Transverse colon (tissue), 4 donors: Measurements from ENCODE around the gene PFN1. TPM values are rescaled to one million over a fixed set of nuclear protein-coding genes. Genes with fewer than 3 reads are reported as not detected.

ENCODE experiments used
- DNase-seq: peaks from one replicate; pipeline ENCODE4 v3.0.0-alpha.2; 2019
- H3K27ac ChIP-seq, 4 donors: fragments of 200-600 bp; sonication (generic); 2 replicates each; pipeline ENCODE4 v1.5.1; 2016 to 2018; ENCODE audit warnings: inconsistent platforms in 4 of 4
- H3K27me3 ChIP-seq: fragments of 200-600 bp; sonication (generic); 2 replicates; pipeline ENCODE4 v1.5.1; 2017; ENCODE audit warnings: inconsistent platforms
- H3K36me3 ChIP-seq, 4 donors: fragments of 200-600 bp; sonication (generic); 2 replicates each; pipeline ENCODE4 v1.5.1; 2017 to 2019; ENCODE audit warnings: inconsistent platforms in 4 of 4
- H3K4me1 ChIP-seq, 4 donors: fragments of 200-600 bp; sonication (generic); 2 replicates each; pipeline ENCODE4 v1.5.1; 2017 to 2020; ENCODE audit warnings: inconsistent platforms in 4 of 4
- H3K4me3 ChIP-seq, 4 donors: fragments of 200-600 bp; sonication (generic); 1 replicate in 1 of 4; 2 replicates in 3 of 4; pipeline versions ENCODE4 v1.5.1 to v1.6.1; 2017 to 2019; ENCODE audit warnings: inconsistent platforms in 4 of 4
- H3K9me3 ChIP-seq, 2 donors: fragments of 200-600 bp; sonication (generic); 2 replicates each; pipeline ENCODE4 v1.5.1; 2017 to 2019; ENCODE audit warnings: inconsistent platforms in 2 of 2
- CTCF ChIP-seq, 5 experiments: fragments of 200-600 bp in 3 of 5; fragments of 450-650 bp in 2 of 5; sonication (generic) in 3 of 5; IDR thresholded peaks; 1 replicate in 2 of 5; 2 replicates in 3 of 5; pipeline ENCODE4 v1.5.1; 2016 to 2017; ENCODE audit warnings: antibody characterized with exemption in 5 of 5, inconsistent platforms in 3 of 5, mild to moderate bottlenecking in 2 of 5, moderate library complexity in 1 of 5
- EP300 ChIP-seq: sonication (generic); formaldehyde crosslinking; IDR thresholded peaks from one replicate; pipeline ENCODE4 v1.6.1; 2017; ENCODE audit warnings: antibody characterized with exemption, low read depth
- POLR2A ChIP-seq: fragments of 450-650 bp; IDR thresholded peaks from one replicate; pipeline ENCODE4 v1.6.1; 2016; ENCODE audit warnings: antibody characterized with exemption, mild to moderate bottlenecking, moderate library complexity
- POLR2AphosphoS5 ChIP-seq, 3 donors: sonication (generic); formaldehyde crosslinking; IDR thresholded peaks; one replicate each; pipeline ENCODE4 v1.6.1; 2016; ENCODE audit warnings: antibody characterized with exemption in 3 of 3
- WGBS, 2 donors: methylation state at CpG; one replicate each; pipeline ENCODE4 v1.1.5; 2018; ENCODE audit warnings: low coverage in 1 of 2; 5-methylcytosine and 5-hydroxymethylcytosine counted together
- in situ Hi-C, 4 donors: fragments of 200-750 bp; cut with MboI; loops; one replicate each; pipeline versions ENCODE4 v1.15.0 to v1.15.1; 2017; ENCODE audit warnings: low sequenced_read_pairs in 3 of 4, low pct_ligation_motif_present in 1 of 4, low pct_unique_long_range_greater_than_20kb in 1 of 4
- intact Hi-C: fragments of 100-400 bp; cut with DNase I; formaldehyde crosslinking; loops from one replicate; pipeline ENCODE4 v1.15.1; 2023; ENCODE audit warnings: low total_unique reads
- total RNA-seq, 4 donors: library from RNA; depleted of rRNA; stranded (reverse); fragments of >200 nt; gene quantifications; one replicate each; pipeline ENCODE4 v1.1.0, GENCODE V29; 2016

The PFN1 gene
- total RNA-seq, 4 donors from 2014 or later = 743 to 1,049 (median 945) TPM

GRCh38 chr17:4944554-4945175 is 3.7 kb downstream of the PFN1 start:
- intact Hi-C loops (no loop called here), in situ Hi-C loops (no loop called here)
- WGBS, 2 donors = 40 to 45% methylated on average over 4 to 8 of the region's 8 CpGs
- TF ChIP-seq POLR2AphosphoS5 (IDR thresholded peaks at IDR 0.05) (no peak), POLR2A (no peak), CTCF (IDR thresholded peaks at IDR 0.05) (no peak), EP300 (no peak)
- H3K9me3 ChIP-seq = no peaks in the 10 kb centered on the region
- H3K27me3 ChIP-seq = no peaks in the 10 kb centered on the region
- peaks cover 0 to 6% (median 0%) of the 10 kb centered on the region in 4 donors for H3K36me3 ChIP-seq
- peak overlapping the region; percentile 95 to 100 (median 100) for H3K27ac ChIP-seq
- no peak for DNase-seq
- peaks cover 34 to 64% (median 41%) of the 10 kb centered on the region in 4 donors for H3K4me1 ChIP-seq
- H3K4me3 ChIP-seq = no peak overlapping the region

- WGBS, 2 donors = 27 to 68% methylated on average over 3 of the region's 3 CpGs
- H3K4me1 ChIP-seq = peaks cover 36 to 65% (median 39%) of the 10 kb centered on the region in 4 donors
- peak overlapping the region; percentile 95 to 100 (median 100) for H3K27ac ChIP-seq
- H3K9me3 ChIP-seq = no peaks in the 10 kb centered on the region
- H3K4me3 ChIP-seq = no peak overlapping the region
- H3K36me3 ChIP-seq = peaks cover 0 to 6% (median 0%) of the 10 kb centered on the region in 4 donors
- intact Hi-C loops (no loop called here), in situ Hi-C loops (no loop called here)
- peak; percentile 37 for DNase-seq
- no peaks in the 10 kb centered on the region for H3K27me3 ChIP-seq
- TF ChIP-seq POLR2A = no peak
- no peak for TF ChIP-seq EP300
- no peak for TF ChIP-seq CTCF (IDR thresholded peaks at IDR 0.05)
- no peak for TF ChIP-seq POLR2AphosphoS5 (IDR thresholded peaks at IDR 0.05)
These were observed 4.2 kb downstream of the PFN1 start for GRCh38 chr17:4944163-4944553.

- Histone ChIP-seq H3K9me3 (no peaks in the 10 kb centered on the region), H3K36me3 (peaks cover 0 to 6% (median under 1%) of the 10 kb centered on the region in 4 donors), H3K4me1 (peaks cover 48 to 78% (median 50%) of the 10 kb centered on the region in 4 donors), H3K4me3 (no peak overlapping the region), H3K27me3 (no peaks in the 10 kb centered on the region), H3K27ac (peak overlapping the region in 2 of 4 donors; percentile 100)
- 77 to 79% methylated on average over 6 to 13 of the region's 13 CpGs for WGBS, 2 donors
- in situ Hi-C loops = no loop called here
- intact Hi-C loops = no loop called here
- DNase-seq = no peak
- TF ChIP-seq EP300 (no peak), CTCF (IDR thresholded peaks at IDR 0.05) (no peak), POLR2AphosphoS5 (IDR thresholded peaks at IDR 0.05) (no peak)
These were observed 5.4 kb downstream of the PFN1 start for GRCh38 chr17:4942760-4943508.

- peak overlapping the region; percentile 96 to 97 (median 96) for H3K27ac ChIP-seq
- no peaks in the 10 kb centered on the region for H3K9me3 ChIP-seq
- in situ Hi-C loops (no loop called here), intact Hi-C loops (no loop called here)
- peaks cover 43 to 71% (median 44%) of the 10 kb centered on the region in 4 donors for H3K4me1 ChIP-seq
- DNase-seq = no peak
- TF ChIP-seq POLR2A (no peak), CTCF (IDR thresholded peaks at IDR 0.05) (no peak), EP300 (no peak), POLR2AphosphoS5 (IDR thresholded peaks at IDR 0.05) (no peak)
- no peaks in the 10 kb centered on the region for H3K27me3 ChIP-seq
- 26 to 33% methylated on average over 3 to 4 of the region's 4 CpGs for WGBS, 2 donors
- H3K4me3 ChIP-seq = peak overlapping the region; percentile 68 to 84 (median 75)
- H3K36me3 ChIP-seq = peaks cover 0 to 14% (median 4%) of the 10 kb centered on the region in 4 donors
These were observed 7.1 kb downstream of the PFN1 start for GRCh38 chr17:4941319-4941610.
